WI38 (cell line): Measurements from ENCODE around the gene IL15.

Source experiments
- H3K4me3 ChIP-seq: 2 replicates; pipeline ENCODE4 v1.5.1; 2011; ENCODE audit warnings: low read depth, mild to moderate bottlenecking, control low read depth, low read length
- CTCF ChIP-seq: IDR thresholded peaks from 2 replicates; pipeline ENCODE4 v1.5.1; 2012; ENCODE audit warnings: low read depth, mild to moderate bottlenecking, control low read depth, low read length

IL15 gene

GRCh38 chr4:141782205-141782604, 145.8 kb downstream of the IL15 start:
- no peak for TF ChIP-seq CTCF
- no peak overlapping the region for H3K4me3 ChIP-seq
